ENCODE results near the gene CPOX.

CPOX gene

DNA sequence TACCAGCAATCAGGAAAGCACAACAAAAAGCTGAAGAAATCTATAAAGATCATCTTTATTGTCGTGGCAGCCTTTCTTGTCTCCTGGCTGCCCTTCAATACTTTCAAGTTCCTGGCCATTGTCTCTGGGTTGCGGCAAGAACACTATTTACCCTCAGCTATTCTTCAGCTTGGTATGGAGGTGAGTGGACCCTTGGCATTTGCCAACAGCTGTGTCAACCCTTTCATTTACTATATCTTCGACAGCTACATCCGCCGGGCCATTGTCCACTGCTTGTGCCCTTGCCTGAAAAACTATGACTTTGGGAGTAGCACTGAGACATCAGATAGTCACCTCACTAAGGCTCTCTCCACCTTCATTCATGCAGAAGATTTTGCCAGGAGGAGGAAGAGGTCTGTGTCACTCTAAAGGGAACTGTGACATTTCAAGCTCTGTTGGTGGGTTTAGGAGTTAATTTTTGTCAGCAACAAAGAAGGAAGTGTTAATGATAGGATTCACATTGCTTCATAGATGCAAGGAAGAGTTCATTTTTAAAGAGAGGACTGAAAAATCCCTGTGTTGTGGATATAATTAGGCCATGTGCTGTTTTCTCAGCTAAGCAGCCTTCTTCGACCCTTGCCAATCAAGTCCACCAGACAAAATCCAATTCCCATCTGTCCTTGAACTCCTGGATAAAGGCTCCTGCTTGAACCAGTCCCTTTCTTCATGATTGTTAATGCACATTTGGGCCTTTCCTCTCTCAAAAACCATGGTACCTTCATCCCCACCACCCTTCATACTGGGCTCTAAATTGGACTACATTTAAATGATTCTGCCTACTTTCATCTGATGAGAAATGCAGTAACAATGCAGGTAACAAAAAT is 60.5 kb downstream of the CPOX start:
- H3K4me3 ChIP-seq (ENCODE audit: control insufficient read depth, low read depth, low read length) = no peak overlapping the region
- DNase-seq (ENCODE audit: low read depth) = no peak
- TF ChIP-seq, protein P1, sequence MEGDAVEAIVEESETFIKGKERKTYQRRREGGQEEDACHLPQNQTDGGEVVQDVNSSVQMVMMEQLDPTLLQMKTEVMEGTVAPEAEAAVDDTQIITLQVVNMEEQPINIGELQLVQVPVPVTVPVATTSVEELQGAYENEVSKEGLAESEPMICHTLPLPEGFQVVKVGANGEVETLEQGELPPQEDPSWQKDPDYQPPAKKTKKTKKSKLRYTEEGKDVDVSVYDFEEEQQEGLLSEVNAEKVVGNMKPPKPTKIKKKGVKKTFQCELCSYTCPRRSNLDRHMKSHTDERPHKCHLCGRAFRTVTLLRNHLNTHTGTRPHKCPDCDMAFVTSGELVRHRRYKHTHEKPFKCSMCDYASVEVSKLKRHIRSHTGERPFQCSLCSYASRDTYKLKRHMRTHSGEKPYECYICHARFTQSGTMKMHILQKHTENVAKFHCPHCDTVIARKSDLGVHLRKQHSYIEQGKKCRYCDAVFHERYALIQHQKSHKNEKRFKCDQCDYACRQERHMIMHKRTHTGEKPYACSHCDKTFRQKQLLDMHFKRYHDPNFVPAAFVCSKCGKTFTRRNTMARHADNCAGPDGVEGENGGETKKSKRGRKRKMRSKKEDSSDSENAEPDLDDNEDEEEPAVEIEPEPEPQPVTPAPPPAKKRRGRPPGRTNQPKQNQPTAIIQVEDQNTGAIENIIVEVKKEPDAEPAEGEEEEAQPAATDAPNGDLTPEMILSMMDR (conservative IDR thresholded peaks at IDR 0.05; ENCODE audit: control insufficient read depth, insufficient read depth, low read depth, low read length) = no peak

DNA sequence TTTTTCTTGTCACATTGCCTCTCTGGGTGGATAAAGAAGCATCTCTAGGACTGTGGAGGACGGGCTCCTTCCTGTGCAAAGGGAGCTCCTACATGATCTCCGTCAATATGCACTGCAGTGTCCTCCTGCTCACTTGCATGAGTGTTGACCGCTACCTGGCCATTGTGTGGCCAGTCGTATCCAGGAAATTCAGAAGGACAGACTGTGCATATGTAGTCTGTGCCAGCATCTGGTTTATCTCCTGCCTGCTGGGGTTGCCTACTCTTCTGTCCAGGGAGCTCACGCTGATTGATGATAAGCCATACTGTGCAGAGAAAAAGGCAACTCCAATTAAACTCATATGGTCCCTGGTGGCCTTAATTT is 61.2 kb downstream of the CPOX start:
- no peak for DNase-seq (ENCODE audit: low read depth)
- H3K4me3 ChIP-seq (ENCODE audit: control insufficient read depth, low read depth, low read length) = no peak overlapping the region
- TF ChIP-seq, protein P1 (conservative IDR thresholded peaks at IDR 0.05; ENCODE audit: control insufficient read depth, insufficient read depth, low read depth, low read length) = no peak

DNA sequence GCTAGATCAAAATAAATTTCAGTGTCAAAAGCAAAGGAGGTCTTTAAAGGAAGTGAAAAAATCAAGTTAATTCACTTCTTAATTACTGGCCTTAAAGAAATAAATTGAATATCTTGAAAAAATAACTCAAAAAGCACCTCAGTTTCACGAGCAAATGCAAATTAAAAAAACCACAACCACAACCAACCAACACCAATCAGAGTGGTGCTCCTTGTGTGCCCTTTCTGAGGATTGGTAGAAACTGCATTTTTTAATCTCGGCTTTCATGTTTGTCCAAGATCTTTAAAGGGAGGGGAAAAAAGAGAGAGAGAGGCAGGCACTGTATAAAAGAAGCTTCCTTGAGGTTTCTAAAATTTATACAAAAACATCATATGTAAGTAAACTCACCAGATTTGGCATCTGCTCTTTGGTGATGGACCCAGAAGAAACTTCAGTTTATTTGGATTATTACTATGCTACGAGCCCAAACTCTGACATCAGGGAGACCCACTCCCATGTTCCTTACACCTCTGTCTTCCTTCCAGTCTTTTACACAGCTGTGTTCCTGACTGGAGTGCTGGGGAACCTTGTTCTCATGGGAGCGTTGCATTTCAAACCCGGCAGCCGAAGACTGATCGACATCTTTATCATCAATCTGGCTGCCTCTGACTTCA is 61.7 kb downstream of the CPOX start, which contains the start of gene GPR15:
TSS of gene GPR15 (plus strand) at position 357 of the 653 bp plus-strand sequence. CDS start at position 413, 56 bp downstream.
- TF ChIP-seq, protein P1 (conservative IDR thresholded peaks at IDR 0.05; ENCODE audit: control insufficient read depth, insufficient read depth, low read depth, low read length) = no peak
- no peak for DNase-seq (ENCODE audit: low read depth)
- no peak within 1 kb of the TSS for H3K4me3 ChIP-seq (ENCODE audit: control insufficient read depth, low read depth, low read length)

DNA sequence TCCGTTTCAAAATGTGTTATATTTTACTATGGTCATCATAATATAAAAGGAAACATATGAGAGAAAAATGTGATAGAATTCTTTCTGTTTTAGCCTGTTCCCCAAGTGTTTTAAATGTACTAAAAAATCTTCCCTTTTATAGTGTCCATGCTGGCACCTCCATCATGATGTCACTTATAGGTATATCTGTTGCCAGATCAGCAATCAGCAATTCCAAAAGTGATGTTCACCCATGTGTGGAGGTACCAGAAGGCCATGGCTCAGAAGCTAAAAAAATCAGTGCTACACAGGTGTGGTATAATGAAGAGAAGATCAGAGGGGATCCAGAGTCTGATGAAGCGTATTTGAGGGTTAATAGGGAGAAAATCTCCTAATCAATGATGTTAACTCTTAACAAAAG is 62.7 kb downstream of the CPOX start:
- TF ChIP-seq, protein P1 (conservative IDR thresholded peaks at IDR 0.05; ENCODE audit: control insufficient read depth, insufficient read depth, low read depth, low read length) = no peak
- H3K4me3 ChIP-seq (ENCODE audit: control insufficient read depth, low read depth, low read length) = no peak overlapping the region

DNA sequence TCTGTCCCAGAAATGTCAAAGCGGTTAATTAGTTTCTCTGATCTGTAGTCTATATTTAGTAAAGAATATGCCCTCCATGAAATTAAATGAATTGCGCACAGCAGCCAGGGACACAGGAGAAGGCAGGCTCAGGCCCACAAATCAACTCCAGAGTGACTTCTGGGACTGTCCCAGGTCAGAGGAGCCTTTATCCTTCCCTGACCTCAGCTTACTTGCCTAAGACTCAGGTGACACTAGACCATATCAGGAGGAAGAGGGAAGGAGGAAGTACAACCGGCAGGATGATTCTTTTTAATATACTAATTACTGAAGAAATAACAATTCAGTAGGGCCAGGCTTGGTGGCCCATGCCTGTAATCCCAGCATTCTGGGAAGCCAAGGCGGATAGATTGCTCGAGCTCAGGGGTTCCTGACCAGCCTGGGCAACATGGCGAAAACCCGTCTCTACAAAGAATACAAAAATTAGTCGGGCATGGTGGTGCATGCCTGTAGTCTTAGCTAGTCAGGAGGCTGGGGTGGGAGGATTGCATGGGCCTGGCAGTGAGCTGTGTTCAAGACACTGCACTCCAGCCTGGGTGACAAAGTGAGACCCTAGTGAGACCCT is 63.5 kb downstream of the CPOX start:
- DNase-seq (ENCODE audit: low read depth) = no peak
- TF ChIP-seq, protein P1 (conservative IDR thresholded peaks at IDR 0.05; ENCODE audit: control insufficient read depth, insufficient read depth, low read depth, low read length) = no peak
- no peak overlapping the region for H3K4me3 ChIP-seq (ENCODE audit: control insufficient read depth, low read depth, low read length)

More for the DNA sequence above, 62.7 kb downstream of the CPOX start:
- DNase-seq (ENCODE audit: low read depth) = no peak
